Activated T-helper 2 cell treated with anti-CD3 and anti-CD28 coated beads, Interferon-gamma antibody, Interleukin-2, Interleukin-4, amounts not matched to agents 10 μg/mL and 5 μg/mL and 100 μg/mL, durations not matched to agents 14 hours and 24 hours and 36 hours (primary cell): ENCODE results near the gene ANO2. TPM values are rescaled to one million over a fixed set of nuclear protein-coding genes. Genes with fewer than 3 reads are reported as not detected.

Experiments used
- DNase-seq: peaks from one replicate; pipeline ENCODE4 v3.0.0; 2021; ENCODE audit warnings: low spot score
- H3K27ac Mint-ChIP-seq: one replicate; pipeline ENCODE4 v1.8.0; 2021; ENCODE audit warnings: mixed read lengths
- H3K27me3 Mint-ChIP-seq: one replicate; pipeline ENCODE4 v1.8.0; 2021; ENCODE audit warnings: low read depth, mixed read lengths
- H3K36me3 Mint-ChIP-seq: one replicate; pipeline ENCODE4 v1.8.0; 2021; ENCODE audit warnings: low read depth, mixed read lengths
- H3K4me1 Mint-ChIP-seq: one replicate; pipeline ENCODE4 v1.8.0; 2021; ENCODE audit warnings: low read depth, mixed read lengths
- H3K4me3 Mint-ChIP-seq: one replicate; pipeline ENCODE4 v1.8.0; 2021; ENCODE audit warnings: low read depth, mild to moderate bottlenecking, moderate library complexity, mixed read lengths
- H3K9me3 Mint-ChIP-seq: one replicate; pipeline ENCODE4 v1.8.0; 2021; ENCODE audit warnings: mixed read lengths
- intact Hi-C: fragments of 100-400 bp; cut with micrococcal nuclease; formaldehyde crosslinking; loops from one replicate; pipeline ENCODE4 v1.15.1; 2023
- total RNA-seq: library from RNA; stranded (reverse); gene quantifications from 2 replicates; pipeline ENCODE4 v1.2.3, GENCODE V29; 2022

The ANO2 gene
- total RNA-seq, 1 donor from 2014 or later, result not detected

DNA sequence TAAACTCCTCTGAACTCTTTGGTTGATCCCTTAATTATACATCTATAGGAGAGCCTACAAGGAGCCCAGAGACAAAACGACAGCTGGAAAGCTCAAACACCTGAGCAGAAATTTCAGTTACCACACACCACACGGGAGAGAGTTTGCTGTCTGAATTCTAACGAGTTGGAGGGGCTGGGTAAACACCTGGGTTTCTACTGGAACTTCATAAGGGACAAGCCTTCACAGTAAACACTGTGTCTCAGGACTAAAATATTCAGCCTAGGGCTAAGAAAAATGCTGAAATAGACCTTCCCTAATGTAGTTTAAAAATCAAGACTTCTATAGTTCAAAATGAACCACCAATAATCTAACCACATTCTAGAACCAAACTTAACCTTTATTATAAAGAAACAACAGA lies 9.6 kb upstream of the ANO2 start:
- no peaks in the 10 kb centered on the region for H3K9me3 Mint-ChIP-seq
- H3K36me3 Mint-ChIP-seq, result no peaks in the 10 kb centered on the region
- intact Hi-C loops, result no loop called here
- peaks cover 14% of the 10 kb centered on the region for H3K27me3 Mint-ChIP-seq
- H3K27ac Mint-ChIP-seq, result no peak overlapping the region
- no peak overlapping the region for H3K4me3 Mint-ChIP-seq
- H3K4me1 Mint-ChIP-seq, result no peaks in the 10 kb centered on the region
- DNase-seq, result no peak

DNA sequence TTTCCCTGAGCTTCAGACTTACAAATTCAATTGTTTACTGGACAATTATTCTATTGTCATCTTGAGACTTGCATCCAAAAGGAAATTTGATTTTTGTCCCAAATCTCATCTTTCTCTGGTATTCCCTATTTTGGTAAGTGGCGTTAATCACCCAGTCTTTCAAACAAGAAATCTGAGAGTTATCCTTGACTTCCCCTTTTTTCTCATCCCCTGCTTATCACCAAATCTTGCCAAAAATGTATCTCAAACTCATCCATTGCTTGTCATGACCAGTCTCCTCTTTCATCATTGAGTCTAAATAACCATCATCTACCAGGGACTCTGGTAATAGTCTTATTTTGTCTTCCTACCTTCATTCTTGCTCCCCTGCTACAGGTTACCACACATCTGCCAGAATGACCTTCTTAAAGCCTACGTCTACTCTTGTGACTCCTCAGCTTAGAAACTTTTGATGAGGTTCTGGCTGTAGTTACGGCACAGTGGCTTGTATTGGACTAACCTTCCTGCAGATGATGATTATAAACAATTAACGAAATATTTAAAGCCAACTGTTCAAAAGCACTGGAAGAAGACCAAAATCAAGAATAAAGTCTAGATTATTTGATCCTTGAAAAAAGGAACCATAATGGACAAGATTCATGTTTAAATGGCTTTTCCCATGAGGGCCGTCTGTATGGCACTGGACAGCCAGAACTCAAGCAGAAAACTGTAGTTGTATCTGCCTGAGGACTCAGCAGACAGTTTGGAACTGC lies 9.0 kb upstream of the ANO2 start:
- Mint-ChIP-seq H3K27ac (no peak overlapping the region), H3K4me3 (no peak overlapping the region), H3K36me3 (no peaks in the 10 kb centered on the region), H3K4me1 (no peaks in the 10 kb centered on the region), H3K27me3 (peaks cover 12% of the 10 kb centered on the region), H3K9me3 (no peaks in the 10 kb centered on the region)
- DNase-seq, result no peak
- intact Hi-C loops, result no loop called here

DNA sequence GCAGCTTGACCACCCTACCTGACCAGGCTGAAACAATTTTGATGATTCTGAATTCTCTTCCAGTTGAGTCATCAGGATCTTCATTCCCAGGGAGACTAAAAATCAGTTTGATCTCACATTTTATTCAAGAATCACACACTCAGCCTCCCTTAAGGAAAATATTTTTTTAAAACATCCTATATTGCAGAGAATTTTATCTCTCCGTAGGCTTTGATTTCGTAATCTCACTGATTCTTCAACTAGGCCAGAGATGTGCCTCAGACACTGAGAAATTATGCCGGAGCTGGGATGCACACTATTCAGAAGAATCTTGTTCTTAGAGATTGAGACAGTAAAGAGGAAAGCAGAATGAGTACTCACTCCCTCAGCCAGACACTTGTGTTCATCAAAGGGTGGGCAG lies 7.0 kb upstream of the ANO2 start:
- Mint-ChIP-seq H3K36me3 (no peaks in the 10 kb centered on the region), H3K27me3 (peaks cover 7% of the 10 kb centered on the region), H3K9me3 (no peaks in the 10 kb centered on the region), H3K4me1 (no peaks in the 10 kb centered on the region), H3K27ac (no peak overlapping the region), H3K4me3 (no peak overlapping the region)
- intact Hi-C loops, result no loop called here
- no peak for DNase-seq

DNA sequence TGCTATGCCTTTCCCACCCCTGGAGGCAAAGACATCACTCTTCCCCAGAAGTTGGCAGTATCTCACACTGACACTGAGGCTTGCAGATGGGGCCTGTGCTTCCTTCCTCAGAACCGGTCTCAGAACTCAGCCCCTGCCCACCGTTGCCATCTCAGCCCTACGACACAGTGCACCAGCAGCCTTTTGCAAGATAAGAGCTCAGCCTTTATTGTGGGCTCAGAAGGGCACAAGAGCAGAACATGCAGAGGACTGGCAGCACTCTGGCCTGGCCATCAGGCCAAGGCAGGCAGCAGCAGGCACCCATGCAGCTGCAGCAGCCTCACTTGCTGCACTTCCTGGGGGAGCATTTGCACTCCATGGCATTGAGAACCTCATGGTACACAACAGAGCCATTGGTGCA lies 3.6 kb upstream of the ANO2 start:
- H3K27ac Mint-ChIP-seq, result no peak overlapping the region
- H3K27me3 Mint-ChIP-seq, result peaks cover 35% of the 10 kb centered on the region
- H3K4me3 Mint-ChIP-seq, result no peak overlapping the region
- no peaks in the 10 kb centered on the region for H3K4me1 Mint-ChIP-seq
- no peaks in the 10 kb centered on the region for H3K36me3 Mint-ChIP-seq
- DNase-seq, result no peak
- no peaks in the 10 kb centered on the region for H3K9me3 Mint-ChIP-seq
- intact Hi-C loops, result no loop called here

DNA sequence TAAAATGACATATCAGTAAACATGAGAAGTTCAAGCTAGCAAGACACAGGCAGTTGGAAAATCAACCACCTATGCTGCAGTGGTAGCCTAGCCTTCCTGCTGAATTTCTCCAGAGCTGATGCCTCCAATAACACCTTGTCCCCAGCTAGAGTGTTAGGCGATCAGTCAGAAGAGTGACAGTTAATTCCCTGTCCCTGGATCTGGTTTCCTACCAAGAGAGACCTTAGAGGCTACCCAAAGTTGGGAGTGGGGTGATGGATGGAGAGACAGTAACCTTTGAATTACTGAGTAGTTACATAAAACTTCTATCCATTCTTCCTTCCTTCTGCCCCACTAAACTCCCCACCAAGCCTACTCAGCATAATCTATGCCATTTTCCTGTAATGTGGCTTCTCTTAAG lies 1.9 kb upstream of the ANO2 start:
- Mint-ChIP-seq H3K9me3 (no peaks in the 10 kb centered on the region), H3K27me3 (peaks cover 48% of the 10 kb centered on the region), H3K4me1 (no peaks in the 10 kb centered on the region), H3K27ac (no peak overlapping the region), H3K36me3 (no peaks in the 10 kb centered on the region), H3K4me3 (no peak overlapping the region)
- intact Hi-C loops, result no loop called here
- DNase-seq, result no peak

DNA sequence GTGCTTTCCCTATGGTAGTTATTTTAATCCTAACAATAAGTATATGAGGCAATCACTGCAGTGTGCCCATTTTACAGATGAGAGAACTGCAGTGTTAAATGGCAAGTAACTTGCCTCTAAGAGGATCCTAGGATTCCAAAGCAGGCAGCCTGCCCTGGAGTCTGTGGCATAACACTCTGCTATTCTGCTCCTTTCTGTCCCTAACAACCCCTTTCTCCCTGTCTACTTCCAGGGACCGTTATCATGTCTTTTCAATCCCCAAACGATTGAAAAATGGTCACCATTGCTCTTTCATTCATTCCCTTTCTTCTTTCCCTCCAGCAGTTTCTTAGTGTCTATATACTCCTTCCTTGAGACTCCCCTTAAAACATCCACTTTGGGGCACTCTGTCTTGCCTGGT lies 1.3 kb upstream of the ANO2 start:
- H3K4me1 Mint-ChIP-seq, result no peaks in the 10 kb centered on the region
- peaks cover 48% of the 10 kb centered on the region for H3K27me3 Mint-ChIP-seq
- no peak overlapping the region for H3K4me3 Mint-ChIP-seq
- intact Hi-C loops, result no loop called here
- DNase-seq, result no peak
- no peak overlapping the region for H3K27ac Mint-ChIP-seq
- H3K9me3 Mint-ChIP-seq, result no peaks in the 10 kb centered on the region
- H3K36me3 Mint-ChIP-seq, result no peaks in the 10 kb centered on the region

DNA sequence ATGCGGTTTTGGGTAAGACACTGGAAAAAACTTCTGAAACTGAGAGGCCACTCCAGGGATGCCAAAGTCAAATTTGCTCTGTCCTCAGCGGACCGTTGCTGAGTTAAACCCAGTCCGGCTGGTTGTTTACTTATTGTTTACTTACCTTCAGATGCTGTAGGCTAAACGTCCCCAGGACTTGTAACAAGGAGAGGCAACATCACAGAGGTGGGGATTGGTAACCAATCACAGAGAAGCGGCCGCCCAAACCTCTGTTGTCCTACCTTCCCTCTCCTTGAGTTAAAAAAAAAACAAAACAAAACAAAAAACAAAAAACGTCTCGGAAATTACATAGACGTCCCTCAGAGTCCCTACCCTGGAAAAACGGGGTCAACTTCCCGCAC lies 380 bp downstream of the ANO2 start:
- DNase-seq, result no peak
- intact Hi-C loops, result no loop called here
- no peak overlapping the region for H3K4me3 Mint-ChIP-seq
- H3K36me3 Mint-ChIP-seq, result no peaks in the 10 kb centered on the region
- no peak overlapping the region for H3K27ac Mint-ChIP-seq
- no peaks in the 10 kb centered on the region for H3K9me3 Mint-ChIP-seq
- H3K27me3 Mint-ChIP-seq, result peaks cover 47% of the 10 kb centered on the region
- H3K4me1 Mint-ChIP-seq, result no peaks in the 10 kb centered on the region

DNA sequence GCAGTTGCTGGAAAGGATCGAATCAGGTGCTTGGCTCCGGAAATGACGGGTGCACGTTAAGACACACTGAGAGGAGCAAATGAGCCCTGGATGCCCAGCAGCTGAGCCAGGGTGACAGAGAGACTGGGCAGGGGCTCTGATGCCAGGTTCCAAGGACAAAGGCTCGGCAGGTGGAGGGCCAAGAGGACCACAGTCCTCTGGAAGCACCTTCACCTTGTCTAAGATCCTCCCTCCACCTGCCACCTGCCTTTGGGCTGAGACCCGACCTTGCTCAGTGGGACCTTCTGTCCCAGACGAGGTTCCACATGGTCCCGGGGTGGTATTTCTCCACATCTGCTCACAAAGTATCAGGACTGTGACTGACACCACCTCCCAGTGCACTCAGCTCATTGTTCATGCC lies 1.0 kb downstream of the ANO2 start:
- Mint-ChIP-seq H3K4me3 (no peak overlapping the region), H3K4me1 (no peaks in the 10 kb centered on the region), H3K27ac (no peak overlapping the region), H3K27me3 (peaks cover 47% of the 10 kb centered on the region), H3K36me3 (no peaks in the 10 kb centered on the region), H3K9me3 (no peaks in the 10 kb centered on the region)
- intact Hi-C loops, result no loop called here
- no peak for DNase-seq

DNA sequence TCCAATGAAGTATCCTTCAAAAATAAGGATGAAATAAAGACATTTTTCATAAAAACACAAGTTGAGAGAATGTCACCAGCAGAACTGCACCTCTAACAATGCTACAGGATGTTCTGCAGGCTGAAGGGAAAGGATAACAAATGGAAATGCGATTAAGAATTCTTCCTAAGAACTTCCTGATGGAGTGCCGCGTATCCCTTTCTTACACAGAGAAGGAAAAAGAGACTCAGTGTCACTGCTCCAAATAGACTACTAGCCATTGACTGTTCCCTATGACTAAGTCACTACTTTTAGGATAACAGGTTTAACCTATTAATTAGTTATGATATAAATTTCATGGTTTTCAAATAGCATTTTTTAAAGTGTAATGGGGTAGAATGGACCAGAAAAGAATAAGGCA lies 3.2 kb downstream of the ANO2 start:
- H3K27me3 Mint-ChIP-seq, result peaks cover 43% of the 10 kb centered on the region
- H3K27ac Mint-ChIP-seq, result no peak overlapping the region
- H3K36me3 Mint-ChIP-seq, result no peaks in the 10 kb centered on the region
- no peak for DNase-seq
- H3K4me3 Mint-ChIP-seq, result no peak overlapping the region
- intact Hi-C loops, result no loop called here
- H3K9me3 Mint-ChIP-seq, result no peaks in the 10 kb centered on the region
- H3K4me1 Mint-ChIP-seq, result no peaks in the 10 kb centered on the region

DNA sequence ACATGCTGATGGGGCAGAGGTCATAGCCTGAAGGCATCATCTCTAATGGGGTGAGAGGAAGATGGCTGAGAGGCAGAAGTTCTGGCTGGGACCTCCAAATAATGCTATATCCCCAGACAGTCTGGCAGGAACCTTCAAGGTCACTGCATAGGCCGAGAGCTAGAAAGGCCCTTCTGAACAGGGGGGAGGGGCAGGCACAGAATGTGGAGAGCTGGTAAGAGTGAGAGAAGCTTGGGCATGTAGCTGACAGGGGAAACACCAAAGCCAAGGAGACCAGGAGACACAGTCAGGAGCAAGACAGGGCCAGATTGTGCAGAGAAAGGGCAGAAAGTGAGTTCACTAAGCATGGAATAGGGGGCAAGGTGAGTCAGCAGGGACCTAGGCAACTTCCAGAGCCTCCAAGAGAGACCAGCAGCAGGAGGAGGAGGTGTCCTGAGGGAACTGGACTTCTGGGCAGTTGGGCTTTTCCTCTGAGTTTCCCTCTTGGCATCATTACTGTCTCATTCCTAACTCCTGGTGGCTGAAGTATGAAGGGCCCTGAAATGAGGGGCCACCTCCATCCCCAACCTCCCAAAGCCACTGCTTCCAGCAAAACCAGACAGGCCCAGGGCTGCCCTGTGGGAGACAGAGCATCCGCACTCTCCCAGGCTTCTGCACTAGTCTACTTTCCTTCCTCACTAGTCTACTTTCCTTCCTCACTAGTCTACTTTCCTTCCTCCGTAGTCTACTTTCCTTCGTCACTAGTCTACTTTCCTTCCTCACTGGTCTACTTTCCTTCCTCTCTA lies 17.1 kb downstream of the ANO2 start:
- no peak for DNase-seq
- H3K4me1 Mint-ChIP-seq, result no peaks in the 10 kb centered on the region
- no peaks in the 10 kb centered on the region for H3K36me3 Mint-ChIP-seq
- no peak overlapping the region for H3K4me3 Mint-ChIP-seq
- intact Hi-C loops, result no loop called here
- peaks cover 22% of the 10 kb centered on the region for H3K9me3 Mint-ChIP-seq
- no peak overlapping the region for H3K27ac Mint-ChIP-seq
- H3K27me3 Mint-ChIP-seq, result no peaks in the 10 kb centered on the region

DNA sequence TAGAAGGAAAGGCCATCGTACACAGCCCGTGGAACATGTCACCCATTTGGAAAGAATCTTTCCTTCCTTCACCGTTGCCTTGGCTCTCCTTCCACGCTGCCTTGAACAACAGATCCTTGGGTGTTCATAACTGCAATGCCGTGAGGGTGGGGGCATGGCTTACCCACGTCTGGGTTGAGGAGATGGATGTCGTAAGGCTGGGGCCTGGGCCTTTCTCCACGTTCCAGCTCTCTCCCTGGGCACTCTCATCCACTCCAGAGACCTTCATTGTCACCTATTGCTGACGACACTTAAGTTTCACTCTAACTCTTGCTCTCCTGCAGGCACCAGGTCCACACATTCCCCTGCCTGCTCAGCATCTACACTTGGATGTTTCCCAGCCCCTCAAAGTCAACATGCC lies 19.4 kb downstream of the ANO2 start:
- H3K4me3 Mint-ChIP-seq, result no peak overlapping the region
- intact Hi-C loops, result no loop called here
- DNase-seq, result no peak
- no peaks in the 10 kb centered on the region for H3K36me3 Mint-ChIP-seq
- no peaks in the 10 kb centered on the region for H3K4me1 Mint-ChIP-seq
- H3K9me3 Mint-ChIP-seq, result peaks cover 7% of the 10 kb centered on the region
- no peak overlapping the region for H3K27ac Mint-ChIP-seq
- no peaks in the 10 kb centered on the region for H3K27me3 Mint-ChIP-seq

DNA sequence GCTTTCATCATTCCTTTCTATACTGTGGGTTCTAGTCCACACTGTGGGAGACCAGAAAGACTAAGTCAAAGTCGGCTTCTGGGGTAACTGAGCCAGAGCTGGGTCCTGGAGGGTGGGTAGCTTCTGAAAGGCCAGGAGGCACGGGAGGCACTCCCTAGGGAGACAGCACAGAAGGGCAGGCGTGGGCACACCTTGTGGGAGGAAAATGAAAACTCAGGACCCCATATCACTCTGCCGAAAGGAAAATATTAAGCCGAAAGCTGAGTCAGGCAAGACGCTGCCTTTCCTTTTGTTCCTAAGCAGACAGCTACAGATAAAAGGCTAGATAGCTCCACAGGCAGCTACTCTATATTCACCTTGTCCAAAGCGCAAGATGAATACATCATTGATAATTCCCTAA lies 20.7 kb downstream of the ANO2 start:
- H3K4me3 Mint-ChIP-seq, result no peak overlapping the region
- no peaks in the 10 kb centered on the region for H3K36me3 Mint-ChIP-seq
- no peaks in the 10 kb centered on the region for H3K27me3 Mint-ChIP-seq
- intact Hi-C loops, result no loop called here
- no peak for DNase-seq
- no peaks in the 10 kb centered on the region for H3K4me1 Mint-ChIP-seq
- no peak overlapping the region for H3K27ac Mint-ChIP-seq
- H3K9me3 Mint-ChIP-seq, result no peaks in the 10 kb centered on the region

DNA sequence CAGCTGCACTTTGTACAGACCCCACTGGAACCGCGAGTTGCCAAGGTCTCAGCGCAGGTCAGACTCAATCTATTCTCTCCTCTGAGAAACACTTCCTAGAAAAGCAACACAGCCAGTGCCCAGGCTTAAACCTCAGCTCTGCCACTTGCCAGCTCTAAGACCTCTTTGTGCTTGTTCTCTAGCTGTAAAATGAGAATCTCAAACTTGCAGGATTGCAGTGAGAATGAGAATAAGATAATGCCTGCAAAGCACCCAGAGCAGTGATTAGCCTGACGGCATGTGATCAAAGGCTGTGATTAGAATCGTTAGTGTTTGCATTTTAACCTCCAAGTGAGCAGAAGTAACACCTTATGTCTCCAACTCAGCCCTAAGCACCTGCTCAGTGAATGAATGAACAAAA lies 21.3 kb downstream of the ANO2 start:
- Mint-ChIP-seq H3K36me3 (no peaks in the 10 kb centered on the region), H3K4me3 (no peak overlapping the region), H3K27me3 (no peaks in the 10 kb centered on the region), H3K27ac (no peak overlapping the region), H3K4me1 (no peaks in the 10 kb centered on the region), H3K9me3 (no peaks in the 10 kb centered on the region)
- no peak for DNase-seq
- intact Hi-C loops, result no loop called here
